HFFc6 (cell line): ENCODE measurements around the gene KRT71. TPM values are rescaled to one million over a fixed set of nuclear protein-coding genes. Genes with fewer than 3 reads are reported as not detected.

Experiments
- DNase-seq: peaks from one replicate; pipeline ENCODE4 v3.0.0-alpha.2; 2018
- H3K27ac Mint-ChIP-seq: 2 replicates; pipeline ENCODE4 v1.8.0; 2020; ENCODE audit warnings: mild to moderate bottlenecking, mixed read lengths
- H3K27me3 Mint-ChIP-seq: 2 replicates; pipeline ENCODE4 v1.8.0; 2021; ENCODE audit warnings: mild to moderate bottlenecking, moderate library complexity, mixed read lengths; ENCODE audit not compliant: insufficient read depth
- H3K36me3 Mint-ChIP-seq: 2 replicates; pipeline ENCODE4 v1.8.0; 2021; ENCODE audit warnings: low read depth, mixed read lengths
- H3K4me1 Mint-ChIP-seq: 2 replicates; pipeline ENCODE4 v1.8.0; 2020; ENCODE audit warnings: low read depth, mixed read lengths
- H3K4me3 Mint-ChIP-seq: 2 replicates; pipeline ENCODE4 v1.8.0; 2020; ENCODE audit warnings: mild to moderate bottlenecking, moderate library complexity, mixed read lengths
- H3K9me3 Mint-ChIP-seq: 2 replicates; pipeline ENCODE4 v1.8.0; 2020; ENCODE audit warnings: mild to moderate bottlenecking, mixed read lengths
- CTCF ChIP-seq: fragments of 200-600 bp; sonication (generic); IDR thresholded peaks from 2 replicates; pipeline ENCODE4 v1.5.0; 2021; ENCODE audit warnings: antibody characterized with exemption, mild to moderate bottlenecking
- total RNA-seq, 6 experiments: library from RNA; stranded (reverse); fragmentation: NEBNext Ultra II Directional; extraction: Animal tissue kit (Norgen Biotek cat#: 25700); gene quantifications; 2 replicates in 1 of 6; 3 replicates in 5 of 6; pipeline ENCODE4 v1.2.3, GENCODE V29; 2021

The KRT71 gene
- total RNA-seq, 6 experiments from 2014 or later, result not detected

GRCh38 chr12:52496054-52496453, 56.9 kb downstream of the KRT71 start:
- Mint-ChIP-seq H3K4me1 (peaks cover 27% of the 10 kb centered on the region), H3K27me3 (peaks cover 35% of the 10 kb centered on the region), H3K4me3 (peak overlapping the region; percentile 6; the same call in 1 of the 2 replicates), H3K27ac (peak overlapping the region; percentile 51; the same call in 1 of the 2 replicates), H3K36me3 (no peaks in the 10 kb centered on the region), H3K9me3 (no peaks in the 10 kb centered on the region)
- no peak for DNase-seq
- no peak for TF ChIP-seq CTCF

GRCh38 chr12:52495389-52495788, 57.6 kb downstream of the KRT71 start:
- TF ChIP-seq CTCF, result no peak
- H3K27me3 Mint-ChIP-seq, result peaks cover 39% of the 10 kb centered on the region
- no peak overlapping the region for H3K4me3 Mint-ChIP-seq
- H3K36me3 Mint-ChIP-seq, result no peaks in the 10 kb centered on the region
- peaks cover 27% of the 10 kb centered on the region for H3K4me1 Mint-ChIP-seq
- no peaks in the 10 kb centered on the region for H3K9me3 Mint-ChIP-seq
- no peak for DNase-seq
- H3K27ac Mint-ChIP-seq, result no peak overlapping the region

- H3K27ac Mint-ChIP-seq, result no peak overlapping the region
- H3K36me3 Mint-ChIP-seq, result no peaks in the 10 kb centered on the region
- no peak for TF ChIP-seq CTCF
- H3K9me3 Mint-ChIP-seq, result no peaks in the 10 kb centered on the region
- no peak for DNase-seq
- peaks cover 27% of the 10 kb centered on the region for H3K4me1 Mint-ChIP-seq
- peaks cover 46% of the 10 kb centered on the region for H3K27me3 Mint-ChIP-seq
- H3K4me3 Mint-ChIP-seq, result no peak overlapping the region
Measured at GRCh38 chr12:52494518-52494917, 58.4 kb downstream of the KRT71 start.

- DNase-seq, result no peak
- Mint-ChIP-seq H3K27me3 (peaks cover 47% of the 10 kb centered on the region), H3K9me3 (no peaks in the 10 kb centered on the region), H3K36me3 (no peaks in the 10 kb centered on the region), H3K4me3 (no peak overlapping the region), H3K4me1 (peaks cover 27% of the 10 kb centered on the region), H3K27ac (no peak overlapping the region)
- no peak for TF ChIP-seq CTCF
Measured at GRCh38 chr12:52494100-52494499, 58.8 kb downstream of the KRT71 start.

Other genes with a start within 250 kb of the KRT71 start
- gene KRT83, start 231.7 kb downstream of the KRT71 start, total RNA-seq, result not detected
- not detected for gene KRT85, start 185.7 kb downstream of the KRT71 start, total RNA-seq
- gene KRT84, start 167.5 kb downstream of the KRT71 start, total RNA-seq, result not detected
- gene KRT82, start 146.8 kb downstream of the KRT71 start, total RNA-seq, result not detected
- not detected for gene KRT75, start 118.8 kb downstream of the KRT71 start, total RNA-seq
- gene KRT6B, start 101.0 kb downstream of the KRT71 start, total RNA-seq, result not detected
- not detected for gene KRT6C, start 79.3 kb downstream of the KRT71 start, total RNA-seq
- not detected for gene KRT6A, start 59.9 kb downstream of the KRT71 start, total RNA-seq
- not detected for gene KRT5, start 32.8 kb downstream of the KRT71 start, total RNA-seq
- gene KRT74, start 20.7 kb upstream of the KRT71 start, total RNA-seq, result not detected
- gene KRT72, start 48.3 kb upstream of the KRT71 start, total RNA-seq, result not detected
- gene KRT73, start 65.4 kb upstream of the KRT71 start, total RNA-seq, result not detected
- gene KRT2, start 99.1 kb upstream of the KRT71 start, total RNA-seq, result not detected
- gene KRT1, start 127.3 kb upstream of the KRT71 start, total RNA-seq, result not detected
- gene KRT77, start 150.4 kb upstream of the KRT71 start, total RNA-seq, result not detected
- not detected for gene KRT76, start 224.2 kb upstream of the KRT71 start, total RNA-seq
- not detected for gene KRT3, start 243.0 kb upstream of the KRT71 start, total RNA-seq